BLaER1 treated with 17β-estradiol and CSF1 and Interleukin-3, amounts not matched to agents 10 nM and 100 nM (cell line): ENCODE results near the gene AKAP6.

Experiments used
- H3K27ac ChIP-seq, 11 experiments: shearing (Covaris generic); formaldehyde crosslinking; 2 replicates each; pipeline ENCODE4 v1.8.1; 2022
- H3K27me3 ChIP-seq, 11 experiments: shearing (Covaris generic); formaldehyde crosslinking; 2 replicates each; pipeline ENCODE4 v1.8.1; 2022
- H3K36me3 ChIP-seq, 11 experiments: shearing (Covaris generic); formaldehyde crosslinking; 2 replicates each; pipeline ENCODE4 v1.8.1; 2022
- H3K4me1 ChIP-seq, 10 experiments: shearing (Covaris generic); formaldehyde crosslinking; 2 replicates each; pipeline ENCODE4 v1.8.1; 2022
- H3K4me2 ChIP-seq, 11 experiments: shearing (Covaris generic); formaldehyde crosslinking; 2 replicates each; pipeline ENCODE4 v1.8.1; 2022
- H3K4me3 ChIP-seq, 10 experiments: shearing (Covaris generic); formaldehyde crosslinking; 2 replicates each; pipeline ENCODE4 v1.8.1; 2022
- H3K9ac ChIP-seq, 11 experiments: shearing (Covaris generic); formaldehyde crosslinking; 2 replicates each; pipeline ENCODE4 v1.8.1; 2022
- H3K9me3 ChIP-seq, 11 experiments: shearing (Covaris generic); formaldehyde crosslinking; replicated peaks in 1 of 11; 2 replicates each; pipeline ENCODE4 v1.8.1; 2022
- H4K20me1 ChIP-seq, 11 experiments: shearing (Covaris generic); formaldehyde crosslinking; 2 replicates each; pipeline ENCODE4 v1.8.1; 2022
- Cebpa-rat ChIP-seq, 11 experiments: shearing (Covaris generic); IDR thresholded peaks; 2 replicates each; pipeline ENCODE4 v1.8.1; 2022

The AKAP6 gene

GRCh38 chr14:32311294-32312009 lies 17.6 kb upstream of the AKAP6 start:
- H3K27ac ChIP-seq, result no peak overlapping the region
- H3K4me2 ChIP-seq, result no peak overlapping the region
- TF ChIP-seq Cebpa-rat (IDR thresholded peaks at IDR 0.05), result no peak
- no peaks in the 10 kb centered on the region for H3K4me1 ChIP-seq
- no peak overlapping the region for H3K4me3 ChIP-seq
- no peaks in the 10 kb centered on the region for H3K36me3 ChIP-seq
- H3K27me3 ChIP-seq, result no peaks in the 10 kb centered on the region
- no peak overlapping the region for H3K9ac ChIP-seq
- no peaks in the 10 kb centered on the region for H3K9me3 ChIP-seq
- H4K20me1 ChIP-seq, result no peaks in the 10 kb centered on the region

GRCh38 chr14:32312010-32312331 lies 17.1 kb upstream of the AKAP6 start:
- no peak overlapping the region for H3K9ac ChIP-seq
- no peak overlapping the region for H3K4me3 ChIP-seq
- no peaks in the 10 kb centered on the region for H3K4me1 ChIP-seq
- H3K27me3 ChIP-seq, result no peaks in the 10 kb centered on the region
- no peak overlapping the region for H3K4me2 ChIP-seq
- H3K36me3 ChIP-seq, result no peaks in the 10 kb centered on the region
- no peak for TF ChIP-seq Cebpa-rat (IDR thresholded peaks at IDR 0.05)
- H3K27ac ChIP-seq, result no peak overlapping the region
- no peaks in the 10 kb centered on the region for H3K9me3 ChIP-seq
- no peaks in the 10 kb centered on the region for H4K20me1 ChIP-seq

DNA sequence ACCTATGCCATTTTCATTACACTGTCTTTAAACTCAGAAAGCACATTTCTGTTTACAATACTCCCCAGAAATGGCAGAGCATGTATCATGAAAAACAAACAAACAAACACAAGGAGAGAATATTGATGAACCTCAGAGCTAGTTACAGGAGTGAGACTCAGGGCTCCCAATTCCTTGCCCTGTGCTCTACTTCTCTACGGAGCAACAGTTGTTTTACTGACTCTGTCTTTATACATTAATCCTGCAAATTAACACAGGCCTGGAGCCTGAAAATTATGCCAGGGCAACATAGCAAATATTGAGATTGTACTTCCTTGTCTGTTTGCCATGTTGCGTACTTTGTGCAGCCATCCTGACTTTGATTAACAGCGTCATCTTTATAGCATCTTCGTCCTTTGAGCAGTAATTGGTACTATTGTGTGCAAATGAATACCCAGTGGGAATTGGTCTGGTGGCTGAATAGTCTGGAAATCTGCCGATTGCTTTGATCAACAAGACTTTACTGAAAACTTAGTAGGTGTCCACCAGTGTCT lies 15.2 kb upstream of the AKAP6 start:
- Histone ChIP-seq H3K27ac (no peak overlapping the region), H4K20me1 (no peaks in the 10 kb centered on the region)
- TF ChIP-seq Cebpa-rat (IDR thresholded peaks at IDR 0.05), result no peak

DNA sequence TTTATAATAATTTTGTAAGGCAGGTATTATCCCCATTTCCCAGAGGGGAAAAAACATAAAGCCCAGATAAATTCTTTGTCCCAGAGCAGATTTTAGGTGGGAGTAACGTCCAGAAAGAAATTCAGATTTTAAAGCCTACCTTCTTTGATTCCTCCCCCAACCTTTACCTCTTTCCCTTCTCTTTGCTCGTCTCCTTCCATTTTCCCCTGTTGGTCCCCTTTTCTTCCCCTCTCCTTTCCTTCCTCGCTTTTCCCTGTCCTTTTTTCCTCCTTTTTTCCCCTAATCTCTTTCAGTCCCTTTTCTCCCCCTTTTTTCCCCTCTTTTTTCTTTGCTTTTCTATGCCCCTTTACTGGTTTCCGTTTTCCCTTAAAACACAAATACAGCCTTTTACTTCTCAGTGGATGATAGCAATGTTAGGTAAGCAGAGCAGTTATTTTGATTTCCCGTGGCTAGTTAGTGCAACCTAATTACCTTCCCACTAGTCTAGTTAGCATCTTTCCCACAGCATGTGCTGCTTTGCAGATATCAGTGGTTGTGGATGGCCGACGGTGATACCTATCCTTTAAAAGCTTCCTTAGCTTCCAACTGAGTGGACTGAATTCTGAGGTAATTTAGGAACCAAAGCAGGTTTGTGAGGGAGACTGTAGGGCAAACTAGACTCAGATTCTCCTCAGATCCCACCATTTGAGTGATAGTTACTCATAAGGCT lies 10.9 kb upstream of the AKAP6 start:
- TF ChIP-seq Cebpa-rat (IDR thresholded peaks at IDR 0.05), result no peak
- H3K27ac ChIP-seq, result no peak overlapping the region

More for the DNA sequence above, 15.2 kb upstream of the AKAP6 start:
- no peaks in the 10 kb centered on the region for H3K9me3 ChIP-seq
- H3K4me3 ChIP-seq, result no peak overlapping the region
- no peak overlapping the region for H3K9ac ChIP-seq
- no peak overlapping the region for H3K4me2 ChIP-seq
- H3K27me3 ChIP-seq, result no peaks in the 10 kb centered on the region
- H3K36me3 ChIP-seq, result no peaks in the 10 kb centered on the region
- no peaks in the 10 kb centered on the region for H3K4me1 ChIP-seq

GRCh38 chr14:32319368-32320049 lies 9.6 kb upstream of the AKAP6 start:
- Histone ChIP-seq H3K4me1 (no peaks in the 10 kb centered on the region), H3K4me2 (no peak overlapping the region), H3K9ac (no peak overlapping the region), H3K27ac (no peak overlapping the region), H3K4me3 (no peak overlapping the region), H3K36me3 (no peaks in the 10 kb centered on the region), H4K20me1 (no peaks in the 10 kb centered on the region), H3K9me3 (no peaks in the 10 kb centered on the region), H3K27me3 (no peaks in the 10 kb centered on the region)
- no peak for TF ChIP-seq Cebpa-rat (IDR thresholded peaks at IDR 0.05)

More for the DNA sequence above, 10.9 kb upstream of the AKAP6 start:
- no peak overlapping the region for H3K4me3 ChIP-seq
- no peaks in the 10 kb centered on the region for H3K27me3 ChIP-seq
- no peaks in the 10 kb centered on the region for H4K20me1 ChIP-seq
- no peaks in the 10 kb centered on the region for H3K9me3 ChIP-seq
- H3K4me1 ChIP-seq, result no peaks in the 10 kb centered on the region
- no peak overlapping the region for H3K9ac ChIP-seq
- no peak overlapping the region for H3K4me2 ChIP-seq
- H3K36me3 ChIP-seq, result no peaks in the 10 kb centered on the region

DNA sequence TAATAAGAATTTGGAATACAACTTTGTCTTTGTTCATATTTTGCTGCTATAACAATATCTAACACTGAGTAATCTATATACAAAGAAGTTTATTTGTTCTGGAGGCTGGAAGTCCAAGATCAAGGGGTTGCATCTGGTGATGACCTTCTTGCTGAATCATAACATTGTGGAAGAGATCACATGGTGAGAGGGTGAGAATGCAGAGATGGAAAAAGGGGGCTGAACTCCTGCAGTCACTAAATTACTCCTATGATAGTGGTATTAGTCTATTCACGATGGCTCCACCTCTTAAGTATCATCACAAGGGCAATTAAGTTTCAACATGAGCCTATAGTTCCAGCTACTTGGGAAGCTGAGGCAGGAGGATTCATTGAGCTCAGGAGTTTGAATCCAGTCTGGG lies 4.5 kb upstream of the AKAP6 start:
- peaks cover 0 to 5% (median 0%) of the 10 kb centered on the region in 11 experiments; a peak in 1 of 22 replicates for H3K9me3 ChIP-seq
- H3K4me3 ChIP-seq, result no peak overlapping the region
- no peak for TF ChIP-seq Cebpa-rat (IDR thresholded peaks at IDR 0.05)
- no peaks in the 10 kb centered on the region for H4K20me1 ChIP-seq
- H3K9ac ChIP-seq, result no peak overlapping the region
- H3K27me3 ChIP-seq, result no peaks in the 10 kb centered on the region
- no peaks in the 10 kb centered on the region for H3K36me3 ChIP-seq
- no peak overlapping the region for H3K4me2 ChIP-seq
- H3K4me1 ChIP-seq, result no peaks in the 10 kb centered on the region
- no peak overlapping the region for H3K27ac ChIP-seq

GRCh38 chr14:32327255-32327961 lies 1.7 kb upstream of the AKAP6 start:
- Histone ChIP-seq H3K4me2 (no peak overlapping the region), H3K36me3 (no peaks in the 10 kb centered on the region), H3K9ac (no peak overlapping the region), H3K4me1 (no peaks in the 10 kb centered on the region), H3K4me3 (no peak overlapping the region), H4K20me1 (no peaks in the 10 kb centered on the region), H3K27me3 (no peaks in the 10 kb centered on the region), H3K9me3 (peaks cover 0 to 5% (median 0%) of the 10 kb centered on the region in 11 experiments; a peak in 1 of 22 replicates), H3K27ac (no peak overlapping the region)
- TF ChIP-seq Cebpa-rat (IDR thresholded peaks at IDR 0.05), result no peak

GRCh38 chr14:32329690-32330285 lies 690 bp downstream of the AKAP6 start:
- Histone ChIP-seq H3K4me2 (no peak overlapping the region), H3K27me3 (no peaks in the 10 kb centered on the region), H3K4me3 (no peak overlapping the region), H3K9me3 (peaks cover 0 to 5% (median 0%) of the 10 kb centered on the region in 11 experiments; a peak in 1 of 22 replicates), H3K27ac (no peak overlapping the region), H4K20me1 (no peaks in the 10 kb centered on the region), H3K36me3 (no peaks in the 10 kb centered on the region), H3K4me1 (no peaks in the 10 kb centered on the region), H3K9ac (no peak overlapping the region)
- no peak for TF ChIP-seq Cebpa-rat (IDR thresholded peaks at IDR 0.05)
